Stimulated activated CD4-positive, alpha-beta T cell treated with anti-CD3 and anti-CD28 coated beads, Interleukin-2, amount 100 ng/mL, for 48 hours (primary cell): ENCODE results near the gene ATP4A.

Experiments
- DNase-seq, 2 donors: peaks; one replicate each; pipeline ENCODE4 v3.0.0-alpha.2; 2020

Gene ATP4A

GRCh38 chr19:35565016-35565856, 1.8 kb upstream of the ATP4A start:
- DNase-seq: no peak

DNA sequence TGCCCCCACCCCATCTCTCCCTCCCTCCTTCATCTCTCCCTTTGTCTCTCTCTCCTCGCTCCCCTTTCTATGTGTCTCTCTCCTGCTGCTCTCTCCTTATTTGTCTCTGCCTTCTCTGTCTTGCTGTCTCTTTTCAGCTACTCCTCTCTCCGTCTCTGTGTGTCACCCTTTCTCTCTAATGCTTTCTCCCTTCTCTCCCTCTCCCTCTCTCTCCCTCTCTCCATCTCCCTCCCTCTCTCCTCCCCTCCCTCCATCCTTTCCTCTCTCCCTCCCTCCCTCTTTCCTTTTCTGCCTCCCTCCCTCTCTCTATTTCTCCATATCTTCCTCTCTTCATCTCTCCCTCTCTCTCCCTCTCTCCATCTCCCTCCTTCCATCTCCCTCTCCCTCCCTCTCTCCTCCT, 682 bp downstream of the ATP4A start:
- DNase-seq: no peak

DNA sequence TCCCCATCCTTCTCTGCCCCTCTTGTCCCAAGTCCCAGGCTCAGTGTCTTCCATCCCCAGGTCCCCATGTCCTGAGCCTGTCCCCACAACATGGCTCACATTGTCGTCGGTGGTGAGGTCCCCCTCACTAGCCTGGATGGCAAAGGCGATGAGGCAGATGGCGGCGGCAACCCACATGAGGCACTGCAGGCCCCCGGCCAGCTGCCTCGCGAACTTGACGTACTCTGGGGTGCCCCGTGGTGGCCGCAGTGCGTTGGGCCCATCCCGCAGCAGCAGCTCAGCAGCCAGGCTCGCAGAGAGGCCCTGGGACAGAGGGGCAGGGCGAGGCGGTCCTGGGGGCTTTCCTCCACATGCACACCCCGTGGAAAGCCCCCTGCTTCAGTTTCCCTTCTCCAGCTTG, 1.1 kb downstream of the ATP4A start:
- DNase-seq: no peak

- DNase-seq: no peak
Measured at GRCh38 chr19:35561436-35561835, 2.0 kb downstream of the ATP4A start.

DNA sequence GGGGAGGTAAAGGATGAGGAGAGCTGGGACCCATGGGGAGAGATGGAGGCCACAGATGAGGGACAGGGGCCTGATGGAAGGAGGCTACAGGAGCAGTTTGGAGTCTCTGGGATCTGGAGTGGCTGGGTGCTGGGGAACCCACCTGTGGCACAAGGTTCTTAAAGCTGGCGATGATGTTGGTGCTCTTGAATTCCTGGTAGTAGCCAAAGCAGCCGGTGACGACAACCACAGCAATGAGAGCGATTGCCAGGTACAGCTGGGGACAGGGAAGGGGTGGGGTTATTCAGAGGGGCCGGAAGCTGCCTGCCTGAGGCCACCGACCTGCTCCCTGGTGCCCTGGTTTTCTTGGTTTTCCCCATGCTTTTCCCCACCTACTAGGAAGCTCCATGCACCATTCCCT, 2.8 kb downstream of the ATP4A start:
- no peak for DNase-seq

DNA sequence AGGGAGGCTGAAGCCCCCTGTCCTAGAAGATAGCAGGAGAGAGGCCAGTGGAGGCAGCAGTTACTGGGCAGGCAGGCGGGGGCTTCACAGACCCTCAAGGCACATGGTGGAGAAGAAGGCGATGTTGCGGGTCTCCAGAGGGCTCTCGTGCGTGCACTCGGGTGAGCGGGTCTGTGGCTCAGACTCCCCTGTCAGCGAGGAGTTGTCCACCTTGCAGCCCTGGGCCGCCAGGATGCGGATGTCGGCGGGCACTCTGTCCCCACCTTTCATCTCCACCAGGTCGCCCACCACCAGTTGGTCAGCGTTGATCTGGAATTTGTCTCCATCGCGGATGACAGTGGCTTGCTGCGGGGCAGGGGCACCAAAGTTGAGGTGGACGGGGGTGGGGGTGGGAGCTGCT, 3.2 kb downstream of the ATP4A start:
- no peak for DNase-seq

GRCh38 chr19:35559781-35560180, 3.7 kb downstream of the ATP4A start:
- DNase-seq: no peak

- DNase-seq: no peak
Measured at GRCh38 chr19:35559281-35559659, 4.2 kb downstream of the ATP4A start.

DNA sequence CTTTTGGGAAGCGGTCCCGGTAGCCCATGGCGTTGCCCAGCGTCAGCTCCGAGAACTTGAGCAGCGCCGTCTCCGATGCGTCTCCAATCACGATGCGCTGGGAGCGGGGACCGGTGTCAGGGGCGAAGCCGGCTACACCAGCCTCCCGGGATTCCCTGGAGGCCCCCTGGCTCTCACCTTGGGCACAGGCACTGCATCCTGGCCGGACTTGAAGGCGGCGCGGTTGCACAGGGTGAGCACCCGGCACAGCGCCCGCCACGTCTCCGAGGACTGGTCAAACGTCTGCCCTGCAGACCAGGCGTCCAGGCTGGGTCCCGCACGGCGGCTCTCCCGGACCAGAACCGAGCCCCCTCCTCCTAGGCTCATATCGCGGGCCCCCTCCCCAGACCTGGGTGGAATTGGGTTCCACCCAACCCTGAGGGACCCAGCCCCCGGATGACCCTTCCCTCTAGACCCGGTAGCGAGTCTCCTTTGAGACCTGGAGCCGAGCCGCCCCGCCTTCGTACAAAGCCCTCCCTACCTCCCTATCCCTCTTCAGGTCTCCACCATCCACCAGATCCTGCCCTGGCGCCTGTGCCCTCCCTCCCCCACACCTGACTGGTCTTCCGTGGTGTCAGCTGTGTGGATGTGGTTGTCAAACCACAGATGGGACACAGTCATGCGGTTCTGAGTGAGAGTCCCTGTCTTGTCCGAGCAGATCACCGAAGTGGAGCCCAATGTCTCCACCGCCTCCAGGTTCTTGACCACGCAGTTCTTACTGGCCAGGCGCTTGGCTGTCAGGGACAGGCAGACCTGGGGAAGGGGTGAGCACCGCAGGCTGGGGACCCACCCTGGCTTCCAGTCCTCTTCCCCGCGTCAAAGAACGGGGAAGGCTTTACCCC, 4.8 kb downstream of the ATP4A start:
- no peak for DNase-seq

- DNase-seq: peak; percentile 40 to 49
Measured at GRCh38 chr19:35557539-35558399, 5.7 kb downstream of the ATP4A start.

- DNase-seq: no peak
Measured at GRCh38 chr19:35556846-35557538, 6.5 kb downstream of the ATP4A start.

GRCh38 chr19:35556025-35556590, 7.3 kb downstream of the ATP4A start:
- no peak for DNase-seq

DNA sequence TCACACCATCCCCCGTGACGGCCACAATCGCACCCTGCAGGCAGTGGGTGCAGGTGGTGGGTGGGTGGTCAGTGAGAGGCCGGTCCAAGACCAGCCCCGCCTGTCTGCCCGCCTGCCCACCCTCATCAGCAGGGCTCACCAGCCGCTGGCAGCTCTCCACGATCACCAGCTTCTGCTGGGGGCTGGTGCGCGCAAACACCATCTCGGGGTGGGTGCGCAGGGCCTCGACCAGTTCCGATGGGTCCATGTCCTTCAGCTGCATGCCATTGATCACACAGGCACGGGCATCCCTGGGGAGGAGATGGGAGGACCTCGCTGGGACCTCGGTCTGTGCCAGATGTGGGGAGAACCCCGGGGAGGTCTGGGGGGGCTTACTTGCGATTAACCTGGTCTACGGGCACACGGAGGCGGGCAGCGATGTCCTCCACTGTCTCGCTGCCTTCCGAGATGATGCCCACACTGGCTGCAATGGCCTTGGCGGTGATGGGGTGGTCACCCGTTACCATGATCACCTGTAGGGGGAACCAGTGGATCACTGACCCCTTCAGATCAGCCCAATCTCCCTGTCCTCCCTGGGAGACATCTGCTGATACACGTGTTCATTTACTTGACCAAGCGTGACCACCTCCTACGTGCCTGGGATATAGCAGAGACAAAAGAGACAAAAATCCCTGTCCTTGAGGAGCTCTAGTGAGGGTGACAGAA, 8.0 kb downstream of the ATP4A start:
- DNase-seq: no peak

DNA sequence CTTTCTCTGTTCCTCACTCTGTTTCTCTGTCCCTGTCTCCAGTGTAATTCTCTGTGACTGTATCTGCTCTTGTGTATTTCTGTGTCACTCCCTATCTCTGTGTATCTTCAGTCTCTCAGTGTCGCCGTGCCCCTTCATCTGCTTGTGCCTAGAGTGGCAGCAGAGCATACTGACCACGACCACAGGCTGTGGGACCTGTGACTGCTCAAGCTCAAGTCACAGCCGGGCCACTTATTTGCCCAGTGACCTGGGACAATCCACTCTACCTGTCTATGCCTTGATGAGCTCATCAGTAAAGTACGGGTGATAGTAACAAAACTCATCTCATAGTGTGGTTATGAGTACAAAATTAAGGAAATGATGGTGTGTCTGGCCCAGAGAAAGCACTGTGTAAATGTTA, 9.4 kb downstream of the ATP4A start:
- DNase-seq: no peak

DNA sequence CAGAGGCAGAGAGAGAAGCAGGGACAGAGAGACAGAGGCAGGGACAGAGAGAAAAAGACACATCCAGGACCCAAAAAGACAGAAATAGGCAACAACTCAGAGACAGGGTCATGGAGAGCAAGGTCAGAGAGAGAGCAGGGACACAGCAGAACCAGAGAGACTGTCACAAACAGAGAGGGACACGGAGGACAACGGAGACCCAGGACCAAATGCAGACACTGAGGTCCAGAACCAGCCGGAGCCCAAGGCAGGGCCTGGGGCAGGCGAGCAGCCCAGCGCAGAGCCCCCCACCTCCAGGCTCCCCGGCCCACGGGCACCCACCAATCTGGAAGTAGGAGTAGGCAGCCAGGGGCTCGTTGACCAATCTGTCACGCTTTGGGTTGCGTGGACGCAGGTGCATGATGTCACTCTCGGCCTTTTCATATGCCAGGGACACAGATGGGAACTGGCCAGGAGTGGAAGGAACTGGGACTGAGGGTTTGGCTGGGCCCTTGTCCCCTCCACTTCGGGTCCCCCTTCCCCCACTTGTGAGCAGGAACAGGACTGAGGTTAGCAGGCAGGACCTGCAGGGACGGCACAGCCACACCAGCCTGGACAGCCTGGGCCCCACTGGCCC, 10.0 kb downstream of the ATP4A start:
- DNase-seq: no peak

- DNase-seq: no peak
Measured at GRCh38 chr19:35552534-35553384, 10.7 kb downstream of the ATP4A start.

DNA sequence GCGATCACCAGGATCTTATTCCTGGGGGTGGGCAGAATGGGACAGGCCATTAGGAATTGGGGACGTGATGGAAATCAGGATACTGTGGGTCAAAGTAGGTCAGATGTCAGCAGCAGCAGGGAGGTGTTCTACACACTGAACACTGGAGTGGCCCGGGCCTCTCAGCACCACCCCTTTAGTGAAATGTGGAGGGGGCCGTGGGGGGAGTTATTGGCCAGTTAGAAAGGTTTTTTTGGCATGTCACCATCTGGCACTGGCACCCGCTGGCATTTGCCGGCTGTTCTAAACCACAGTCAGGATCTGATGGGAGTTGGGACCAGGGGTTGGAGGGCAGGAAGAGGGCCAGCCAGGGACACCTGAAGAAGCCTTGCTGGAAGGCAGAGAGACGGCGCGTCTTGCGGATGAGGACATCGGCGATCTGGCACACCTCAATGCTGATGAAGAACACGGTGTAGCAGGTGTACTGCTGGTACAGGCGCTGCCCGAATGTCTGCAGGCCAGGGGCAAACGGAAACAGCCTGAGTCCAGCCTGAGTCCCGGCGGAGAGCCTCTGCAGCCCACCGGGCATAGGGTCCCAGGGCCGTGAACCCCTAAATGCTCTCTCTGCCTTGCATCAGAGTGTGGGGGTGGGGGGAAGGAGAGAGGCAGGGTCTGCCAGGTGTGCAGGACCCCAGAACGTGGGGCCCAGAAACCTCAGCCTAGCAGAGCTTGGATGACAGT, 12.2 kb downstream of the ATP4A start:
- DNase-seq: no peak

GRCh38 chr19:35549879-35550523, 13.5 kb downstream of the ATP4A start:
- DNase-seq: no peak
